ENCODE data around the gene TWIST2. TPM values are rescaled to one million over a fixed set of nuclear protein-coding genes. Genes with fewer than 3 reads are reported as not detected.

Gene TWIST2
- total RNA-seq, 2 donors from 2014 or later: 1.9 TPM; not detected in 1

GRCh38 chr2:238854699-238855229 lies 6.9 kb downstream of the TWIST2 start:
- H3K4me3 ChIP-seq (ENCODE audit: low read length): no peak overlapping the region
- DNase-seq: peak; percentile 36
- H3K27ac ChIP-seq (ENCODE audit: low read depth, low read length): no peak overlapping the region
- H3K36me3 ChIP-seq (ENCODE audit: control insufficient read depth, insufficient read depth, low read length): no peaks in the 10 kb centered on the region
- Mint-ChIP-seq H3K4me3 (no peak overlapping the region), H3K4me1 (no peaks in the 10 kb centered on the region), H3K36me3 (ENCODE audit: low read depth) (no peaks in the 10 kb centered on the region), H3K27me3 (ENCODE audit: insufficient read depth) (peaks cover 30% of the 10 kb centered on the region), H3K9me3 (no peaks in the 10 kb centered on the region), H3K27ac (no peak overlapping the region)
- no peaks in the 10 kb centered on the region for H3K9me3 ChIP-seq (ENCODE audit: control insufficient read depth, low read length)
- TF ChIP-seq CTCF (conservative IDR thresholded peaks at IDR 0.05): no peak
- peaks cover 41% of the 10 kb centered on the region for H3K27me3 ChIP-seq (ENCODE audit: control insufficient read depth, insufficient read depth, low read length, poor library complexity, severe bottlenecking)
- H3K4me1 ChIP-seq (ENCODE audit: control insufficient read depth, insufficient read depth, low read length): no peaks in the 10 kb centered on the region
- WGBS, 2 experiments (ENCODE audit: insufficient coverage in 1 of 2, insufficient read length in 1 of 2): 89% methylated on average over 18 of the region's 18 CpGs
- no peak overlapping the region for H3K9ac ChIP-seq (ENCODE audit: extremely low read depth, low read length, poor library complexity, severe bottlenecking)

- peaks cover 35% of the 10 kb centered on the region for H3K27me3 ChIP-seq (ENCODE audit: control insufficient read depth, insufficient read depth, low read length, poor library complexity, severe bottlenecking)
- H3K9me3 ChIP-seq (ENCODE audit: control insufficient read depth, low read length): no peaks in the 10 kb centered on the region
- Mint-ChIP-seq H3K9me3 (no peaks in the 10 kb centered on the region), H3K4me1 (no peaks in the 10 kb centered on the region), H3K27me3 (ENCODE audit: insufficient read depth) (peaks cover 24% of the 10 kb centered on the region), H3K27ac (no peak overlapping the region), H3K36me3 (ENCODE audit: low read depth) (no peaks in the 10 kb centered on the region), H3K4me3 (no peak overlapping the region)
- no peak for TF ChIP-seq CTCF (conservative IDR thresholded peaks at IDR 0.05)
- no peak overlapping the region for H3K4me3 ChIP-seq (ENCODE audit: low read length)
- H3K4me1 ChIP-seq (ENCODE audit: control insufficient read depth, insufficient read depth, low read length): no peaks in the 10 kb centered on the region
- 96 to 100% methylated on average over 4 to 9 of the region's 9 CpGs for WGBS, 2 experiments (ENCODE audit: insufficient coverage in 1 of 2, insufficient read length in 1 of 2)
- no peak for DNase-seq
- H3K27ac ChIP-seq (ENCODE audit: low read depth, low read length): no peak overlapping the region
- no peak overlapping the region for H3K9ac ChIP-seq (ENCODE audit: extremely low read depth, low read length, poor library complexity, severe bottlenecking)
- no peaks in the 10 kb centered on the region for H3K36me3 ChIP-seq (ENCODE audit: control insufficient read depth, insufficient read depth, low read length)
Measured at GRCh38 chr2:238855299-238855698, 7.4 kb downstream of the TWIST2 start.

GRCh38 chr2:238855891-238856580 lies 8.2 kb downstream of the TWIST2 start:
- no peak overlapping the region for H3K4me3 ChIP-seq (ENCODE audit: low read length)
- no peaks in the 10 kb centered on the region for H3K4me1 ChIP-seq (ENCODE audit: control insufficient read depth, insufficient read depth, low read length)
- H3K27me3 ChIP-seq (ENCODE audit: control insufficient read depth, insufficient read depth, low read length, poor library complexity, severe bottlenecking): peaks cover 28% of the 10 kb centered on the region
- H3K27me3 Mint-ChIP-seq (ENCODE audit: insufficient read depth): peaks cover 17% of the 10 kb centered on the region
- no peak for TF ChIP-seq CTCF (conservative IDR thresholded peaks at IDR 0.05)
- 92 to 94% methylated on average over 8 to 11 of the region's 12 CpGs for WGBS, 2 experiments (ENCODE audit: insufficient coverage in 1 of 2, insufficient read length in 1 of 2)
- H3K9me3 ChIP-seq (ENCODE audit: control insufficient read depth, low read length): no peaks in the 10 kb centered on the region
- H3K36me3 ChIP-seq (ENCODE audit: control insufficient read depth, insufficient read depth, low read length): no peaks in the 10 kb centered on the region
- no peaks in the 10 kb centered on the region for H3K9me3 Mint-ChIP-seq
- H3K36me3 Mint-ChIP-seq (ENCODE audit: low read depth): no peaks in the 10 kb centered on the region
- no peak overlapping the region for H3K4me3 Mint-ChIP-seq
- peak; percentile 30 for DNase-seq
- H3K27ac Mint-ChIP-seq: no peak overlapping the region
- H3K27ac ChIP-seq (ENCODE audit: low read depth, low read length): no peak overlapping the region
- no peak overlapping the region for H3K9ac ChIP-seq (ENCODE audit: extremely low read depth, low read length, poor library complexity, severe bottlenecking)
- no peaks in the 10 kb centered on the region for H3K4me1 Mint-ChIP-seq

All from endodermal cell (in vitro differentiated cells).